ENCODE data around the gene TEX51.

TEX51 gene

GRCh38 chr2:126912201-126912600, 13.5 kb downstream of the TEX51 start:
- Histone ChIP-seq H3K4me3 (replicated peaks; ENCODE audit: insufficient read depth, low read length) (no peak overlapping the region), H3K27me3 (ENCODE audit: insufficient read depth, poor library complexity, severe bottlenecking) (no peaks in the 10 kb centered on the region), H3K27ac (replicated peaks) (no peak overlapping the region)
- TF ChIP-seq GABPA (IDR thresholded peaks at IDR 0.05; ENCODE audit: low read depth), result no peak
- TF ChIP-seq REST (IDR thresholded peaks at IDR 0.05; ENCODE audit: insufficient replicate concordance, low read depth), result no peak
- TF ChIP-seq SPI1 (IDR thresholded peaks at IDR 0.05; ENCODE audit: borderline replicate concordance, low read depth), result no peak
- TF ChIP-seq CTCF (IDR thresholded peaks at IDR 0.05; ENCODE audit: insufficient read depth, low read length), result no peak
- TF ChIP-seq POLR2AphosphoS5 (IDR thresholded peaks at IDR 0.05; ENCODE audit: low read depth), result no peak
- no peak for DNase-seq (ENCODE audit: low read depth in 1 of 2, low spot score in 1 of 2)

GRCh38 chr2:126913329-126913728, 14.6 kb downstream of the TEX51 start:
- no peak for TF ChIP-seq GABPA (IDR thresholded peaks at IDR 0.05; ENCODE audit: low read depth)
- TF ChIP-seq CTCF (IDR thresholded peaks at IDR 0.05; ENCODE audit: insufficient read depth, low read length), result no peak
- no peak for TF ChIP-seq REST (IDR thresholded peaks at IDR 0.05; ENCODE audit: insufficient replicate concordance, low read depth)
- TF ChIP-seq SPI1 (IDR thresholded peaks at IDR 0.05; ENCODE audit: borderline replicate concordance, low read depth), result no peak
- TF ChIP-seq POLR2AphosphoS5 (IDR thresholded peaks at IDR 0.05; ENCODE audit: low read depth), result no peak
- DNase-seq (ENCODE audit: low read depth in 1 of 2, low spot score in 1 of 2), result no peak
- H3K27me3 ChIP-seq (ENCODE audit: insufficient read depth, poor library complexity, severe bottlenecking), result no peaks in the 10 kb centered on the region
- no peak overlapping the region for H3K4me3 ChIP-seq (replicated peaks; ENCODE audit: insufficient read depth, low read length)
- no peak overlapping the region for H3K27ac ChIP-seq (replicated peaks)

GRCh38 chr2:126913881-126914615, 15.4 kb downstream of the TEX51 start:
- H3K4me3 ChIP-seq (replicated peaks; ENCODE audit: insufficient read depth, low read length), result no peak overlapping the region
- H3K27ac ChIP-seq (replicated peaks), result no peak overlapping the region
- TF ChIP-seq GABPA (IDR thresholded peaks at IDR 0.05; ENCODE audit: low read depth) (no peak), REST (IDR thresholded peaks at IDR 0.05; ENCODE audit: insufficient replicate concordance, low read depth) (no peak), CTCF (IDR thresholded peaks at IDR 0.05; ENCODE audit: insufficient read depth, low read length) (no peak), SPI1 (IDR thresholded peaks at IDR 0.05; ENCODE audit: borderline replicate concordance, low read depth) (no peak)
- H3K27me3 ChIP-seq (ENCODE audit: insufficient read depth, poor library complexity, severe bottlenecking), result no peaks in the 10 kb centered on the region
- DNase-seq (ENCODE audit: low read depth in 1 of 2, low spot score in 1 of 2), result no peak

Measured in HL-60 (cell line).